Lower leg skin (tissue), 3 donors: ENCODE data around the gene RBM33.

Experiments used
- CTCF ChIP-seq, 3 donors: fragments of 450-650 bp; IDR thresholded peaks; one replicate each; pipeline ENCODE4 v1.5.1; 2016; ENCODE audit warnings: antibody characterized with exemption in 3 of 3, mild to moderate bottlenecking in 3 of 3, moderate library complexity in 2 of 3
- POLR2A ChIP-seq, 2 donors: fragments of 450-650 bp; IDR thresholded peaks; one replicate each; pipeline ENCODE4 v1.6.1; 2016 to 2017; ENCODE audit warnings: antibody characterized with exemption in 2 of 2, mild to moderate bottlenecking in 1 of 2, moderate library complexity in 1 of 2

DNA sequence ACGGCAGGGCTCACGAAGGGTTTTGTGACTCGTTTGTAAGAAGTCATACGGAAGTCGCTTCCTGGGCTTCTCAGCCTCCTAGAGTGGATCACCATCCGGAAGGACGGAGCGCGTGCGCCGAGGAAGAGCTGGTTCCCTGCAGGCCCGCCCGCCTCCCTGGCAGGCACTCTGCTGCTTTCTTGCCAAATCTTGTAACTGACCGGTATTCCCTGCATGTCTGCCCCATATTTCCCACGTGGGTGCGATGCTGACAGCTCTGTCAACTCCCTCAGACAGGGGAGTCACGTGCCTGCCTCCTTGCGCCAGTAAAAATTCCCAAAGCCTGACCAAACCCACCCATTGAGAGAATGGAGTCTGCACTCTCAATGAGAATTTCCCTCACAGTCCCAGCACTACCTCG is 155.1 kb downstream of the RBM33 start:
- no peak for TF ChIP-seq CTCF (IDR thresholded peaks at IDR 0.05)
- no peak for TF ChIP-seq POLR2A (IDR thresholded peaks at IDR 0.05)
